ENCODE measurements around the gene TMOD1.

DNA sequence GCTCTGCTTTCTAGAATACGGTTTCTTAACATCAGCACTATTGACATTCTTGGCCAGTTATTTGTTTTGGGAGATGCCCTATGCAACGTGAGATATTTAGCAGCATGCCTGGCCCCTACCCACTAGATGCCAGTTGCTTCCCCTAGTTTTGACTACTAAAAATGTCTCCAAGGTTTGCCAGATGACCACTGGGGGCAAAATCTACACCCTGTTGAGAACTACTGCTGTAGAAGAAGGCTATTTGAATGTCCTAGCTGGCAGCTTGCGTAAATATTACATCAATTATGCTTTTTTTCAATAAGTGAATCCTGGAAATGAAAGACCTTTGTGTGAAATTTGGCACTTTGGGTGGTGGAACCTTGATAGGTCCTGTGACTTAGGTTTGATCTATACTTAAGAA, 137.2 kb downstream of the TMOD1 start:
- TF ChIP-seq POLR2A (IDR thresholded peaks at IDR 0.05): no peak
- TF ChIP-seq CTCF (IDR thresholded peaks at IDR 0.05): peak in 1 of 12 donors; percentile 15
